GM12873 (cell line): ENCODE measurements around the gene FAM118B.

Source experiments
- TF ChIP-seq, protein P1 (sequence below): IDR thresholded peaks from 2 replicates; pipeline ENCODE4 v1.5.1; 2012; ENCODE audit warnings: low read depth, mild to moderate bottlenecking, moderate library complexity, low read length, control low read depth; ENCODE audit not compliant: insufficient read depth; ENCODE audit errors: missing control alignments

FAM118B gene

DNA sequence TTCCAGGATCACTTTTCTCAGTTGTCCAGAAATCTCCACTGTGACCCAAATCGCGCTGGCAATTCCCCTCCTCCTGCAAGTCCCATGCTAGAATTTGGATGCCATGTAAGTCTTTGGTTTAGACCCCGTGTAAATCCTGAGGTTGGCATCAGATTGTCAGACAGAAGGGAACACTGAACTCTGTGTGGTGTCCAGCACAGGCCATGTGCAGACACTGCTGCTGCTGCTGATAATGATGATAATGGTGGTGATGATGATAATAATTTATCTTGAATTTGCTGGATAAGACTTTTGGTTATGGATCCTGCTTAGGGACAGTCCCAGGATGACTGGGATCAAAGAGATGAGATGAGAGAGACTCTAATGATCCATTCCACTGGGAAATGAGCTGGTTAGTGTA lies 45.2 kb upstream of the FAM118B start:
- TF ChIP-seq, protein P1, sequence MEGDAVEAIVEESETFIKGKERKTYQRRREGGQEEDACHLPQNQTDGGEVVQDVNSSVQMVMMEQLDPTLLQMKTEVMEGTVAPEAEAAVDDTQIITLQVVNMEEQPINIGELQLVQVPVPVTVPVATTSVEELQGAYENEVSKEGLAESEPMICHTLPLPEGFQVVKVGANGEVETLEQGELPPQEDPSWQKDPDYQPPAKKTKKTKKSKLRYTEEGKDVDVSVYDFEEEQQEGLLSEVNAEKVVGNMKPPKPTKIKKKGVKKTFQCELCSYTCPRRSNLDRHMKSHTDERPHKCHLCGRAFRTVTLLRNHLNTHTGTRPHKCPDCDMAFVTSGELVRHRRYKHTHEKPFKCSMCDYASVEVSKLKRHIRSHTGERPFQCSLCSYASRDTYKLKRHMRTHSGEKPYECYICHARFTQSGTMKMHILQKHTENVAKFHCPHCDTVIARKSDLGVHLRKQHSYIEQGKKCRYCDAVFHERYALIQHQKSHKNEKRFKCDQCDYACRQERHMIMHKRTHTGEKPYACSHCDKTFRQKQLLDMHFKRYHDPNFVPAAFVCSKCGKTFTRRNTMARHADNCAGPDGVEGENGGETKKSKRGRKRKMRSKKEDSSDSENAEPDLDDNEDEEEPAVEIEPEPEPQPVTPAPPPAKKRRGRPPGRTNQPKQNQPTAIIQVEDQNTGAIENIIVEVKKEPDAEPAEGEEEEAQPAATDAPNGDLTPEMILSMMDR: no peak

DNA sequence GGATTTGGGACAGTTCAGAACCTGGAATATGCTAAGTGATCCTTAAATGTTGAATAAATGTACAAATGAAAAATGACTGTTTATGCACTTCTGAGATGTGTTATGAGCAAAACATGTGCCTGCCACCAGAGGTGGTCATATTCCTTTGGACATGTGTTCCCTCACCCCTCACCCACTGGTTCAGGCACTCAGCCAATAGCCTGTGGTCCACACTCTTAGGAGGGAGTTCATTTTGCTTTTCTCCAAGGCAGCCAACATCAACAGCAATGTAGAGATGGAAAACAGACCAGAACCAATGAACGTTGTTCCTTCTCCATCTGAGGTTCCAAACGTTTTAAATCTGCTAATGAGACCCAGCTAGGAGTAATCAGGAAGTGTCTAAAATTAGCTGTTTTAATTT lies 44.1 kb upstream of the FAM118B start:
- TF ChIP-seq, protein P1: no peak

DNA sequence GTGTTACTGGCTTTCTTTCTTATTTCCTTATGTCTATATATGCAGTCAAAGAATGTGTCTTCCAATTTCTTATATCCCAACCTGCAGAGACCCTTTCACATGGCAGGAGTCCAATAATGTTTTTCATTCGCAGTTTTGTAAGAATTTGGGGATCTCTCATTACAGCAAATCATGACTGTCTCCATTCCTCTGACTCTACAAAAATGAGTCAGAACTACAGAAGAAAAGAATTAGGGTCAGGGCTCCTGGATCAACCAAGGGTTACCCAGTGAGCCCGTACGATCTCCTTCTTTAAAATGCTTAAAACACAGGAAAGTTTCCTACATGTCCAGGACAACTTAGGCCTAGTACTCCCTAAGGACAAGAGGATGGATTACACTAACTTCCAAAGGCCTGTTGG lies 42.3 kb upstream of the FAM118B start:
- TF ChIP-seq, protein P1: no peak

DNA sequence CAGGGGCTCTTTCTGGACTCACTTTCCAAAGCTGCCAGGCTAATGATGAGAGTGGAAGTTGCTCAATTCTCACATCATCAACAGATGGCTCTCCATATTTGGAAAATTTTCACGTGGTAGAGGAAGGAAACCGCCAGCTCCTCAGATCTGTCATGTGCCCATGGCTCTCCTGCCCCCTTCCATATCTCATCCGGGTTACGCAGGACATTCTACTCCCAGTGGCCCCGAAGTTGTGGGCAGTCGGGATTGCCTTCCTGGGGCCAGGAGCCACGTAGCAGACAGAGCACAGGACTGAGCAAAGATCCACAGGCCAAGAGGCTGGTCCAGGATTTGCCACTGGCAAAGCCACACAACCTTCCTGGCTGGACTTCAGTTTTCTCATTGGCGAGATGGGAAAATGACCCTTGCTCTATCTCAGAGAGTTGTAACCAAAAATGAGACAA lies 39.0 kb upstream of the FAM118B start:
- TF ChIP-seq, protein P1: no peak

DNA sequence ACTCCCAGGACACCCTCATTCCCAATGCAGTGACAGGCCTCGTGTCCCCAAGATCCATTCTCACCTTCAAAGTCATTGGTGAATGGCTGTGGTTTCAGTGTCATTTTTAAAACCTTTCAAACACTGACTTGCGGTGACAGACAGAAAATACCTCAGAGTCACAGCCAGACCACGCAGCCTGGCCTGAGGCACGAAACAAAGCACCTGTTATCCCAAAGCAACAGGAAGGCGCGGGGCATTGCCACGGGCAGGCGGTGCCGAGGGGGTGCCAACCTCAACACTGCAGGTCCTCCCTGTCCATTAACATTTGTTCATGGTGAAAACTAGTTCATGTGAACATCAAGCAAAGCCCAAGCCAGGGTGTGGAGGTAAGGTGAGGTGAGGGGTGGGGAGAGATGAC lies 38.3 kb upstream of the FAM118B start:
- TF ChIP-seq, protein P1: no peak

DNA sequence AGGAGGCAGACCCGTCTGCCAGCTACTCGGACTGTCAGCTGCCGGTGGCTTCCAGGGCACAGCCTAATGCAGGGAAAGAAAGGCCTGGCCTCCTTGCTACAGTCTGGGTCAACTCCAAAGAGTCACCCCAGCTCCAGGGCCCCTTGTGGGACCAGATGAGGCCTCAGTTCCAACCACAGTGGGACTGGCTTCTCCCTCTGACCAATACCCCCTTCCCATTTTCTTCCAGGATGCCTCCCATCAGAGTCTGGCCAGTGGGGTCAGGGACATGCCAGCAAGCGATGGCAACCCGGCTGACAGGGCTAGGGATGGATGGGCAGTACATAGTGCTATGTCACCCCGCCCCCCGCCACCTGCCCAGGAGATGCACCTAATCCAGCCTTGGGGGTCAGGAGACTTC lies 36.8 kb upstream of the FAM118B start:
- TF ChIP-seq, protein P1: no peak

DNA sequence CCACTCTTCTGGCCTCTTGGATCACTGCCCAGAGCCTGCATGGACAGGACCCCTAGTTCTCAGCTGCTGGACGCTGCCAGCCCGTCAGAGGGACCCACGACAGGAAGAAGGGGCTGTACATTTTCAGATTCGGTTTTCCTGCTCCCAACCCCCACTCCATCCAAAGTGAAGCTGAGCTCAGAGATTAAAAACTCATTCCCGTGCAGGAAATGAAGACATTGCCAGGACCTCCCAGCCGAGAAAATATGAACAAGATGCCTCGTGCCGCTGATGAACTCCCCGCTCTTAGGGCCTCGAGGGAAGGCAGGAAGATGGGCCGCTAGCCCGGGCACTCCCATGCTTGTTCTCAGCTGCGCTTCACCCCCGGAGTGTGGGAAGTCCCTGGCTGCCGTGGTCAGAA lies 36.2 kb upstream of the FAM118B start:
- TF ChIP-seq, protein P1: no peak
